ENCODE results near the gene PKP1.

The PKP1 gene

DNA sequence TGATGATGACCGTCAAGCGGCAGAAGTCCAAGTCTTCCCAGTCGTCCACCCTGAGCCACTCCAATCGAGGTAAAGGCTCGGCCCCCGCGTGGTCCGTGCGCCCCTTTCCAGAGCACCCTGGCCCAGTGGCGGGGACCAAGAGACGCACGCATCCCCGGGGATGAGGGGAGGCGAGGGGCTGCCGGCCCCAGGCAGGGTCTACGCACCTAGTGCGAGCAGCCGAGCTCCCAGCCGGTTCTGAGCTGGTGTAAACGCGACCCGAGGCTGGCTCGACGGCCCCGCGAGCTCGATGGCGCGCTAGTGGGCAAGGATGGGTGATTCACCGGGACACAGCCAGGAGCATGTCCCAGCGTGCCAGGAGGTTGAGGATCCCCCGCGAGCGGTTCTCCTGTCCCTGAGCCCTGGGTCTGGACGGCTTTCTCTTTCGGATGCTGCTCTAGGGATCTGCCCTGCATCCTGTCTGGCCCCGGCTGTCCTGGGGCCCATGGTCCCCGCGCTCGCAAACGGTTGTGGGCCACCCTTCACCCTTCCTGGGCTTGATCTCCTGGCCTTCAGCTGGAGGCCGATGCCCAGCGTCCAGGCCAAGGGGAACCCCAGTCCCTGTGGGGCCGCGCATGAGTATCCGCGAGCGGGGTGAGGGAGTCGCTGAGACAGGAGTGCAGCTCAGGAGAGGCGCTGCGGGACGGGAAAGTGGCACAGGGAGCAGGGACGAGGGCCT lies 689 bp downstream of the PKP1 start:
- no peak for DNase-seq

DNA sequence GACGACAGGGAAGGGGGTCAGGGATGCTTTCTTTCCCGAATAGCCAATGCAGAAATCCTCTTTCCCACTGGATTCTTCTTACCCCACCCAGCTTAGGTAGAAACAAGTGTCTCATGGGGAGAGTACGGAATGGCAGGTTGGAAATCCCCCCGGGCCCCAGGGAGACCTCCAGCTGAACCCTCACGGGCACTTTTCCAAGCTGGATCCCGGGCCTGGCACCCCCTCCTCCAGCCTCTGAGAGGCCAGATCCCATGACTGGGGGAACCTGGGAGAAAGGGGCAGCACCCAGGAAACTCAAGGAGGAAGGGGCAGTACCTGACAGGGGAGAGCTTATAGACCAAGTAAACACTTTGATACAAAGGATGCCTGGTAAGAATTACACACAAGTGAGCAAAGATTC lies 1.3 kb downstream of the PKP1 start:
- no peak for DNase-seq

- no peak for DNase-seq
Measured at GRCh38 chr1:201285846-201286245, 2.5 kb downstream of the PKP1 start.

- no peak for DNase-seq
Measured at GRCh38 chr1:201286445-201286844, 3.1 kb downstream of the PKP1 start.

DNA sequence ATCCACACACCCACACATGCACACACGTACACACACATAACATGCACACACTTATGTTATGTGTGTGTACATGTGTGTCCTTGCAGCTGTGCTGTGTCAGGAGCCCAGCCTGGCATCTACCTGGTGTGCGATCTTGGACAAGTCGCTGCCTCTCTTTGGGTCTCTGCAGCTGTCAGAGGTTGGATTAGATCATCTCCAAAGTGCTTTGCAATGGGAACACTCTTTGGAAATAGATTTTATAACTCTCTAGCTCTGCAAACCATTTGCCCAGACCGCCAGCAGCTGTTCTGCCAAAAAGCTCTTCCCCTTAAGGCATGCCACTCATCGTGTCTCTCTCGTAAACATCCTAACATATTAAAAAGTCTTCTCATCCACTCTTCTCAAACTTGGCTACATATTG lies 4.7 kb downstream of the PKP1 start:
- no peak for DNase-seq

DNA sequence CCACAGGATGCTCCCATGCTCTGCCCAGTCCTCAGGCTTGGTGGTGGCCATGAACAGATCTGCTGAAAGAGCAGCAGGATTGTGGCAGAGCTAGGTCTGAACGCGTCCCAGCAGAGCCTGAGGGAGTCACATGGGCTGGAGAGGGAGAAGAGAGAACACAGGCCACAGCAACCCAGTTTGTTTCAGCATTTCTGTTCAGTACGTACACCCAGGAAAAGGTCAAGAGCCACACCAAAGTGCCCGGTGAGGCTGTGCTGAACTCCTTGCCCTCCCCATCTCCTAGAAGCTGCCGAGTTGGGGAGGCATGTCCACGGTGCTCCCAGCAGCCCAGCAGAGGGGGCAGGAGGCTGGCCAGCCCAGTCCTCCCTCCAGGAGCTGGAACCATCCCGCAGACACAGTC lies 5.5 kb downstream of the PKP1 start:
- DNase-seq: no peak

- DNase-seq: no peak
Measured at GRCh38 chr1:201290551-201290950, 7.2 kb downstream of the PKP1 start.

DNA sequence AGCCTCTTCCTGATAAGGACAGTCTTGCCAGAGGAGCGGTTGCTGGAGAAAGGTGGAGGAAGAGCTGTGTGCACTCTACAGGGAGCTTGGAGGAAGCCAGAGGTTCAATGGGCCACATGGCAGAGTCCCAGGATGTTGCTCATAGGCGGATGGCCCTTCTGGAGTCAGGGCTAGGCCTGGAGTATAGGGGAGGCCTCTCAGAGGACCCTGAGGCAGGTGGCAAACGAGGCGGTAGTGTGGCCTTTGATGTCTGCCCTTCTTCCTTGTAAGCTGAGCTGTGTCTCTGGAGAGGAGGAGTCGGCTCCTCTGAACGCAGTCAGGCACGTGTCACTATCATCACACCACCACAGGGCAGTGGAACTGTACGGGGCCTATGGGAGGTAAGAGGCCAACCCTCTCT lies 8.6 kb downstream of the PKP1 start:
- DNase-seq: no peak

GRCh38 chr1:201294876-201295275 lies 11.6 kb downstream of the PKP1 start:
- DNase-seq: no peak

DNA sequence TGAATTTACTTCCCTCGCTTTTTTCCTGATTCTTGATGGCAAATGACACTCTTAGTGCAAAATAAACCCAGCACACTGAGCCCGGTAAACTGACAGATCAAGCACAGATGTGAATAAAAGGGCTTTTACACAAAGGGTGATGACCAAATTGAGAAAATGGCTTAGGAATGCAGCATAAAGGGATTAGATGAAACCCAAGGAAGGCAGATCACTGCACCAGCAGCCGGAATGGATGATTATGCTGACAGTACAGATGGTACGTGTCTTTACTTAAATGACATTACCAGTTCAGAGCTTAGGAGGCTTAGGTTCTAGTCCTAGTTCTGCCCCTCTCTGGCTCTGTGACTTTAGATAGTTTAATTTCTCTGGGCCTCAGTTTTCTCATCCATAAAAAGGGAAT lies 12.0 kb downstream of the PKP1 start:
- no peak for DNase-seq

DNA sequence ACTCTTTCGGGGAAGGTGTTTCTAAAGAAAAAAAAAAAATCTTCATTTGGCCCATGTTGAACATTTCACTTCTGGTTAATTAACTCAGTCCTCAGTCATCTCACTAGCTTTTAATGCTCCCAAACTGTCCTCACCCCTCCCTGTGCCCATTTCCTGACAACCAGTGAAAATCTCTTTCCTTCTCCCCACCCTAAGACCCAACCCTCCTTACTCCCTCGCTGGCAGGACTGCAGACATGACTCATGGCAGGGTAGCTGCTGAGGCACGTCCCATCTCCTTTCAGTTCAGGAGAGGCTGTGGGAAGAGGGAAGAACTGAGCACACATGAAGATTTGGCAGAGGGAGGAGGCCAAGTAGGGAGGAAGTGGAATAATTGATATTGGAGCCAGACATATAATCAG lies 12.6 kb downstream of the PKP1 start:
- peak in 1 of 2 experiments; percentile 54 for DNase-seq

DNA sequence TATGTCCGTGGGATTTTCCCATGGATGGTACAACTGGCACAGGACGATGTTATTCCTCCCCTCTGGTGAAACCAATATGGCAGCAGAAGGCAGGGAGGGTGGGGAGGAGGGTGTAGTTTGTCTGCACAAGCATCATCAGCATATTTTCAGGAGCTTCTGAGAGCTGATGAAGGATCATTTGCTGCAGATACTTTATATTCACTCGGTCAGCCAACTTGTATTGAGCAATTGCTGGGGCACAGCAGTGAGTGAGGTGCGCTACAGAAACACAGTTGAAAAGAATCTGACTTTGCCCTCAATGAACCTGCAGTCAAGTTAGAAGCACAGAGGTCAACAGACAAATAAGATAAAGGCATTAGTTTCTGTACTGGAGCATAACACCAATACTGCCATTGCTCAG lies 13.0 kb downstream of the PKP1 start:
- DNase-seq: no peak

DNA sequence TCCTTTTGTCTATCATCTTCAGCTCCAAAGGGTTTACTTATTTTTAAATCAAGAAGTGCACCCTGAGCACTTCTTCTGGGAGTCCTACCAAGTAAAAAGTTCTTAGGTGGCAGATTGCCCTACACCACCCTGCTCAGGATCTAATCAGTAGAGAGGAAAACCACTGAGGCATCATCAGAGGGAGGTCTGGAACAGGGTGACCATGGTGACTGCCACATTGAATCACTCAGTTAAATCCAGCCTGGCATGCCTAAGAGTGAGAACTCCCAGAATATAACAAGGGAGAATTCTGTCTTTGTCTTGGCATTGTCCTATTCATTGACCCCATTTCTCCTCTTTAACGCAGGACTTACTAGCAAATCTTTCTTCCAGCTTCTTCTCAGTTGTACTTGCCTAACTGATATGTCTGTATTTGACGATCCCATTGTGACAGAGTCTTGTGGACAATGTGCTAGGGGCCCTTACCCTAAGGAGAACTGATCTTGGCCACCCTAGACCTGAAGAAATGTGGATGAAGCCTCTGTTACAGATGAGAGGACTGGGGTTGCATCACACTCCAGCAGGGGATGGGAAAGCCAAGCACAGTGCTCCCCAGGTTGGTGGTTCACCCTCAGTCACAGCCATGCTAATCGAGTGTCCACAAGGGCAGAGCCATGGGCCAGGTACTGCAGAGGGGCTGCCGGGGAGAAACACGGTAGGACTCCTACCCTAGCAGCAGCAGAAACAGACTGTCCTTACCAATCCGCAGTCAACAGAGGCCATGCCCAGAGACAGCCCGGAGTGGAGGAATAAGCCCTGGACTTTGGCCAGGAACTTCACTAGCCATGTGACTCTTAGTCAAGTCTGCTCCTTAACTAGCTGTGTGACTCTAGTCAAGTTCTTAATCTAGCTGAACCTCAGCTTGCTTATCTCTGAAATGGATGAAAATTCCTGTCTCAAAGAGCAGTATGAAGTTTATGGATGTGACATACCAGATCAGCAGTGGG lies 15.4 kb downstream of the PKP1 start:
- DNase-seq: peak in 1 of 2 experiments; percentile 35

DNA sequence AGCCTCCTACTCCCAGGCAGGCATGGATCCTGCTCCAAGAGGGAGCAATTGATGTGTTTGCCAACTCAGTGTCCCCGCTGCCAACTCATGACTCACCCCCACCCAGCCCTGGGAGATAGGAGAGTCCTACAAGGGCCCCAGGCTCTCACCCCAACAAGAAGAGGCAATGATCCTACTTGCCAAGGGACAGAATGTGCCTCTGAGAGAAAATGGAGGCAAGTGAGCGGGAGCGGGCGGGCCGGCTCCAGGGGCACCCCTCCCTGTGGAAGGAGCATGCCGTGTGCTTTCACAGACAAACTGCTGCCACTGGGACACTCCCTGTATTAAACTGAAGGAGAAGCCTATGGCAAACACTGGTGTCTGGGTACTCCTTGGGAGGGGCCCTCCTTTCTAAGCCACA lies 16.7 kb downstream of the PKP1 start:
- DNase-seq: peak; percentile 34 to 74

DNA sequence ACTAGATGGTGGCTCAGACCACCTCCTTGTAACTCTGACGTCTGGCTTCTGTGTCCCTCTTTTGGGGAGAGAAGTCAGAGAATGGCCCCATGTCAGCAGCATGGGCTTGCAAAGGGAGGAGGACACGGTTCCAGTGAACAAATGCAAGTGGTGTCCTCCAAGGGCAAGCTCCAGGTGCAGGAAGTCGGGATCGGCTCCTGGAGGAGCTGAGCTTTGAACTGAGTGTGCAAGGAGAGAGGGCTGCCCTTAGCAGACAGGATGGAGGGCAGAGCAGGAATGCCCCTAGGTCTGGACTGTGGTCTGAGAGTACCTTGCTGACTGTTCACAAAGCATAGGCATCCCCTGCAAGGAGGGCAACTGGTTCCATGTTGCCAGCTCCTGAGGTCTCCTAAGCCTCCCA lies 17.3 kb downstream of the PKP1 start:
- DNase-seq: no peak

DNA sequence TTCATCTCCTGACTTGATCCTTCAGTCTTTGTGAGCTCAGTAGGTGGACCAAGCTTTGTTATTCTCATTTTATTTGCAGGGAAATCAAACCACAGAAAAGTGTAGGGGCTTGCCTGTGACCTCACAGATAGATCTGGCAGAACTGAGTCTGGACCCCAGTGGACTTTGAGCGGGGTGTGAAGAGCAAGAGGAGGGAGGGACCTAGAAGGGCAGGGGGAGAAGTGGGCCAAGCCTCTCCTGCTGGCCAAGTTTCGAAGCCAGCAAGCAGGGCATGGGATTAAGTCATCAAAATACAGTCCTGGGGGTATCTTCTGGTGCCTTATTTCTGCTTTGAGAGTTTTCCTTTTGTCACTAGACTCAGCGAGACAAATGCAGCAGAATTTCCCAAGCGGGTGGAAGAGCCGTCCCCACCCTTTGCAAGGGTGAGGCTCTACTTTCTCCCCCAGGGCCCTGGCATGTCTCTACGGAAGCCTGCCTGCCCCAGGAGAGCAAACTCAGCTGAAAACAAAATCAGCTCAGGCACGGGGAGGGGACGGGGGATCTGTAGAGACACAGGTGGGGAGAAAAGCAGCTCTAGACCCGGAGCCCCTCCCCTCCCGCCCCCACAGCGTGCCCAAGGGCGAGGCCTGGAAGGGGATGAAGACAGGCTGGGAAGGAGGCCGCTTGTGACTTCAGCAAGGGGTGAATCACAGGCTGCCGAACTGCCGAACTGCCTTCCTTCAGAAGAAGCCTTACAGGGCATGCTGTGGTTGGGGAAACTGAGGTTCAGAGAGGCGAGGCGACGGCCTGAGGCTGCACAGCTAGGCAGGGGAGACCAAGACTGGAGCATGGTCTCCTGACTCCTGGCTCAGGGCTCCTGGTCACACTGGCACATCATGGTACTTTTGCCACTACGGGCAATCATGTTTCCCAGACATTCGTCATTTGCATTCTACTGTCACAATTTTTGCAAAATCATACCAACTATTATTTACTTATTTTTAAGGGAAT lies 19.2 kb downstream of the PKP1 start:
- DNase-seq: peak in 1 of 2 experiments; percentile 31

- no peak for DNase-seq
Measured at GRCh38 chr1:201304126-201304525, 20.8 kb downstream of the PKP1 start.

- no peak for DNase-seq
Measured at GRCh38 chr1:201305815-201306214, 22.5 kb downstream of the PKP1 start.

GRCh38 chr1:201307231-201307630 lies 23.9 kb downstream of the PKP1 start:
- DNase-seq: no peak

DNA sequence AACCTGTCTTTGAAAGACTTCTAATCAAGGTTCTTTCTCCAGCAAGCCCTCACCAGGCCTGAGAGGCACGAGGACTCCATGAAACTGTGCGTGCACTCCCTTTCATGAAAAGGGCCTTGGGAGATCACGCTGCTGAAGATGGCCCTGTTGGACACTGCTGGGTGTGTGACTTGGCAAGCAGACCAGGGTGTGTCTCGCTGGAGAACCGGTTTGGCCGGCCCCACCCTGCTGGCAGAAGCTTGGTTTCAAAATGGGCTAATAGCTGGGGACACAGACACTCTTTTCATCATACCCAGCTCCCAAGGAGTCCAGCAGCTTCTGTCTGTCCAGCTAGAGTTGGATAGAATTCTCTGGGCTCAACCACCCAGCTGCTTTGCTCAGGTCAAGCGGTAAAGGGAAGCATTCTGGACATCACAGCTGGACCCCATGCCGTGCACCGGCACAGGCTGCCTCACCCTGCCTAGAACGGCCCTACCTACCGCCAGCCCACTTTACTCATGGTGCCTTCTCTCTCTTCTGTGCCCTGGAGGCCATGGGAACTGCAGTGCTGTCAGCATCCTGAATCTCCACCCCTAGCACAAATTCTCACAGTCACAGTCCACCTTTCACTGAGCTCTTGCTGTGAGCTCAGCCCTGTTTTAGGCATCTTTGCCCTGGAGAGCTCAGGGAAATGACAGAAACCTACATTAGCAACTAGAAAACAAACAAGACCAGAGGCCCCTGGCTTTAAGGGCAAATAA lies 24.6 kb downstream of the PKP1 start:
- DNase-seq: no peak

DNA sequence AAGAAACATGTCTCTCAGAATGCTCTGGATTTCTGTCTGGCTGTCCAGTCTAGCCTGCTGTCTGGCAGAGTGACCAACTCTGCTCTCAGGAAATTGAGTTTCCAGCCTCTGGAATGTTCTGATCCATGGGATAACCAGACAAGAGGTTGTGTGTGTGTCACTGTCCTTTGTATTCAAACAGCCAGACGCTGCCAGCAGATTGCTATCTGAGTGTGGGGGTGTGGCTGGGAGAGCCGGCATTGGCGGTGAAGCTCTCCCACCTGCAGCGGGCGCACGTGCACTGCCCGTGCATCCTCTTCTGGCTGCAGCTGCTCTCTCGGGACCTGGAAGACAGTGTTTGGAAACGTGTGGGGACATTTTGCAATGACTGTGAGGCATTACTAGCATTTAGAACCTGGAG lies 26.1 kb downstream of the PKP1 start:
- no peak for DNase-seq
